SU-DHL-6 (cell line): ENCODE data around the gene SRGAP3.

Source experiments
- H2AFZ ChIP-seq: fragments of 200-600 bp; sonication (generic); 2 replicates; pipeline ENCODE4 v1.6.1; 2014; ENCODE audit warnings: low read depth, mild to moderate bottlenecking, moderate library complexity, mixed read lengths, antibody characterized with exemption, low read length; ENCODE audit not compliant: severe bottlenecking
- H3F3A ChIP-seq: fragments of 200-600 bp; shearing (Covaris generic); 2 replicates; pipeline ENCODE4 v1.6.0; 2016; ENCODE audit warnings: antibody characterized with exemption, mild to moderate bottlenecking; ENCODE audit not compliant: insufficient read depth
- H3K27ac ChIP-seq: fragments of 200-600 bp; sonication (generic); 2 replicates; pipeline ENCODE4 v1.5.1; 2016; ENCODE audit warnings: low read depth, mild to moderate bottlenecking, low read length, moderate library complexity, mixed read lengths
- H3K27me3 ChIP-seq: fragments of 200-600 bp; sonication (generic), shearing (Covaris generic); 2 replicates; pipeline ENCODE4 v1.6.0; 2014; ENCODE audit warnings: mild to moderate bottlenecking, low read length
- H3K36me3 ChIP-seq: fragments of 200-600 bp; sonication (generic); 2 replicates; pipeline ENCODE4 v1.6.1; 2014; ENCODE audit warnings: mild to moderate bottlenecking, low read length, mixed read lengths
- H3K4me2 ChIP-seq: fragments of 300-600, 200-600 bp; shearing (Covaris generic), sonication (generic); 2 replicates; pipeline ENCODE4 v1.6.0; 2014; ENCODE audit warnings: low read length, low read depth, mild to moderate bottlenecking; ENCODE audit not compliant: poor library complexity, severe bottlenecking
- H3K4me3 ChIP-seq: fragments of 200-600 bp; sonication (generic); 2 replicates; pipeline ENCODE4 v1.5.1; 2014; ENCODE audit warnings: antibody characterized with exemption, low read length, mild to moderate bottlenecking, mixed read lengths; ENCODE audit not compliant: insufficient read depth, poor library complexity, severe bottlenecking
- H3K79me2 ChIP-seq: fragments of 200-600 bp; sonication (generic); 2 replicates; pipeline ENCODE4 v1.6.1; 2014; ENCODE audit warnings: mild to moderate bottlenecking, low read length, moderate library complexity; ENCODE audit not compliant: insufficient read depth
- H3K9ac ChIP-seq: fragments of 200-600 bp; sonication (generic); 2 replicates; pipeline ENCODE4 v1.7.0; 2014; ENCODE audit warnings: mild to moderate bottlenecking, low read length
- H3K9me2 ChIP-seq: fragments of 200-600 bp; sonication (generic); replicated peaks from 2 replicates; pipeline ENCODE4 v1.6.1; 2014; ENCODE audit warnings: low read length; ENCODE audit not compliant: insufficient read depth
- H3K9me3 ChIP-seq: fragments of 200-600 bp; sonication (generic); 2 replicates; pipeline ENCODE4 v1.6.1; 2014; ENCODE audit warnings: low read length, mixed read lengths; ENCODE audit not compliant: insufficient read depth
- H4K20me1 ChIP-seq: fragments of 200-600 bp; sonication (generic); 2 replicates; pipeline ENCODE4 v1.6.1; 2014; ENCODE audit warnings: low read depth, mild to moderate bottlenecking, antibody characterized with exemption, low read length, moderate library complexity, mixed read lengths
- EZH2phosphoT487 ChIP-seq: fragments of 200-600 bp; sonication (generic), shearing (Covaris generic); conservative IDR thresholded peaks from 2 replicates; pipeline ENCODE4 v1.6.1; 2018; ENCODE audit warnings: mild to moderate bottlenecking, antibody characterized with exemption, low read length, moderate library complexity, mixed read lengths
- TF ChIP-seq, protein P1 (sequence below): fragments of 200-600 bp; sonication (generic); IDR thresholded peaks from one replicate; pipeline ENCODE4 v1.5.1; 2017; ENCODE audit warnings: antibody characterized with exemption, mild to moderate bottlenecking, low read length, moderate library complexity; ENCODE audit not compliant: insufficient read depth, poor library complexity, severe bottlenecking

Gene SRGAP3

DNA sequence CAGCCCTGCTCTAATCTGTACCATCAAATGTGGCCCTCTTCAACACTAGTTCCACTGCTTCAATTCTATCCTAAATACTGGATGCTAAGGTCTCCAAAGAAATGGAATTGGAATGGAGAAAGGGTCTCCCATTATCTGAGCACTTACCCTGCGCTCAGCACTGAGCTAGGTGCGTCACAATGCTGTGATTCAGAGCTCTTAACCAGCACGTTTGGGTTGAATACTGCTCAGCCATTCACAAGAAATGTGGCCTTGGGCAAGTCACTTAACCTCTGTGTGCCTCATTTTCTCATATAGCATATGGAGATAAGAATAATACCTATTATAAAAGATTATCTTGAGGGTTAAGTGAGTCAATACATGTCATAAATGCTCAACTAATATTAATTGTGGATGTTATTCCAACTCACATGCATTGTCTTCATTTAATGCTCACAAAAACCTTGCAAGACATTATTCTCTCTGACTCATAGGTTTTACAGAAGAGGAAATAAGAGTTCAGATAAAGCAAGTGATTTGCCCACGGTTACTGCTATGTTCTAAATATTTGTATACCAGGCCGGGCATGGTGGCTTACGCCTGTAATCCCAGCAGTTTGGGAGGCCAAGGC lies 27.4 kb upstream of the SRGAP3 start:
- H2AFZ ChIP-seq: no peak overlapping the region
- H3K4me3 ChIP-seq: no peak overlapping the region
- H3K36me3 ChIP-seq: no peaks in the 10 kb centered on the region
- no peak overlapping the region for H3K27ac ChIP-seq
- H3K9me2 ChIP-seq: no peaks in the 10 kb centered on the region
- TF ChIP-seq, protein P1, sequence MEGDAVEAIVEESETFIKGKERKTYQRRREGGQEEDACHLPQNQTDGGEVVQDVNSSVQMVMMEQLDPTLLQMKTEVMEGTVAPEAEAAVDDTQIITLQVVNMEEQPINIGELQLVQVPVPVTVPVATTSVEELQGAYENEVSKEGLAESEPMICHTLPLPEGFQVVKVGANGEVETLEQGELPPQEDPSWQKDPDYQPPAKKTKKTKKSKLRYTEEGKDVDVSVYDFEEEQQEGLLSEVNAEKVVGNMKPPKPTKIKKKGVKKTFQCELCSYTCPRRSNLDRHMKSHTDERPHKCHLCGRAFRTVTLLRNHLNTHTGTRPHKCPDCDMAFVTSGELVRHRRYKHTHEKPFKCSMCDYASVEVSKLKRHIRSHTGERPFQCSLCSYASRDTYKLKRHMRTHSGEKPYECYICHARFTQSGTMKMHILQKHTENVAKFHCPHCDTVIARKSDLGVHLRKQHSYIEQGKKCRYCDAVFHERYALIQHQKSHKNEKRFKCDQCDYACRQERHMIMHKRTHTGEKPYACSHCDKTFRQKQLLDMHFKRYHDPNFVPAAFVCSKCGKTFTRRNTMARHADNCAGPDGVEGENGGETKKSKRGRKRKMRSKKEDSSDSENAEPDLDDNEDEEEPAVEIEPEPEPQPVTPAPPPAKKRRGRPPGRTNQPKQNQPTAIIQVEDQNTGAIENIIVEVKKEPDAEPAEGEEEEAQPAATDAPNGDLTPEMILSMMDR: no peak
- no peak for TF ChIP-seq EZH2phosphoT487
- H3F3A ChIP-seq: no peaks in the 10 kb centered on the region
- H4K20me1 ChIP-seq: no peaks in the 10 kb centered on the region
- H3K9ac ChIP-seq: no peak overlapping the region
- H3K79me2 ChIP-seq: no peaks in the 10 kb centered on the region
- no peak overlapping the region for H3K4me2 ChIP-seq
- peaks cover 5% of the 10 kb centered on the region; the same call in 1 of the 2 replicates for H3K9me3 ChIP-seq
- H3K27me3 ChIP-seq: no peaks in the 10 kb centered on the region; the same call in 1 of the 2 replicates

DNA sequence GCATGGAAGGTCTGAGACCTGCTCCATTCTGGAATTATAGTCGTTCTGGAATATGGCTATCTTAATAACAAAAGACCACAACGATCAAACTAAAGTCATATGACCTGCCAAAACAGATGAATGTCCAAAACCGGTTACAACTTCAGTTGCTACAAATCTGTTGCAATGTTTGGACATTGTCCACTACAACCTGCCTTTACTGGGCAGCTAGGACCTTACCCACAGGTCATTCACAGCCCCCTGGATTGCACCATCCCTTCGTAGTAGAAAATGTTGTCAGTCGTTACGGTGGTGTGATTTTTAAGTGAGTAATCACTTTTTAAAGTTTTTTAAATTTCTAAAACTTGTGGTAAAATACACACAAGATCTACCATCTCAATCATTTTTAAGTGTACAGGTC lies 22.5 kb upstream of the SRGAP3 start:
- no peaks in the 10 kb centered on the region; the same call in 1 of the 2 replicates for H3K27me3 ChIP-seq
- peaks cover 5% of the 10 kb centered on the region; the same call in 1 of the 2 replicates for H3K9me3 ChIP-seq
- H3K79me2 ChIP-seq: no peaks in the 10 kb centered on the region
- H4K20me1 ChIP-seq: no peaks in the 10 kb centered on the region
- no peaks in the 10 kb centered on the region for H3K9me2 ChIP-seq
- no peak overlapping the region for H3K27ac ChIP-seq
- no peaks in the 10 kb centered on the region for H3K36me3 ChIP-seq
- no peaks in the 10 kb centered on the region for H3F3A ChIP-seq
- H3K9ac ChIP-seq: no peak overlapping the region
- H2AFZ ChIP-seq: no peak overlapping the region
- no peak overlapping the region for H3K4me2 ChIP-seq
- no peak overlapping the region for H3K4me3 ChIP-seq
- TF ChIP-seq, protein P1: no peak

DNA sequence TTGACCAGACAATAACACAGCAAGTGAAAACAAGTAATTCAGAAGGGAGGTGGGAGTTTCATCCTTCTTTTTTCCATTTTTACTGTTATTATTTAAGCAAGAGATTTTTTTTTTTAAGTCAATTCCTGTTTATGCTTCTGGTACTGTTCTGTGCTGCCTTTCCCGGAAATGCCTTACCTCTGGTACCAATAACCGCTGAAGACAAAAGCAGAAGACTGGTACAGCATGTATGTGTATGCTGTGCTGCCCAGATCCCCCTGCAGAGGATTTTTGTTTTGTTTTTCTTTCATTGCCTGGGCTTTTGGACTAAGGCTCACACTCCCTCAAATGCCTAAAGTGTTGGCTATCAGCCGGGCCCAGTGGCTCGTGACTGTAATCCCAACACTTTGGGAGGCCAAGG lies 21.3 kb upstream of the SRGAP3 start:
- Histone ChIP-seq H3K79me2 (no peaks in the 10 kb centered on the region), H3K9me2 (no peaks in the 10 kb centered on the region), H3K9ac (no peak overlapping the region), H3K27me3 (no peaks in the 10 kb centered on the region), H3K4me3 (no peak overlapping the region), H4K20me1 (no peaks in the 10 kb centered on the region), H3K36me3 (no peaks in the 10 kb centered on the region), H3K27ac (no peak overlapping the region), H3K4me2 (no peak overlapping the region), H3F3A (no peaks in the 10 kb centered on the region), H3K9me3 (peaks cover 5% of the 10 kb centered on the region; the same call in 1 of the 2 replicates), H2AFZ (no peak overlapping the region)
- TF ChIP-seq, protein P1: no peak
- no peak for TF ChIP-seq EZH2phosphoT487
